GM23248 (cell line): ENCODE data around the gene CDH22. TPM values are rescaled to one million over a fixed set of nuclear protein-coding genes. Genes with fewer than 3 reads are reported as not detected.

Source experiments
- DNase-seq: peaks from one replicate; pipeline ENCODE4 v3.0.0-alpha.2; 2015
- H2AFZ ChIP-seq: fragments of 200-600 bp; sonication (generic); 2 replicates; pipeline ENCODE4 v1.6.1; 2016; ENCODE audit warnings: antibody characterized with exemption
- H3F3A ChIP-seq: fragments of 200-600 bp; sonication (generic); 2 replicates; pipeline ENCODE4 v1.6.1; 2016; ENCODE audit warnings: mild to moderate bottlenecking, antibody characterized with exemption, mixed run types; ENCODE audit not compliant: insufficient read depth
- H3K27ac ChIP-seq: fragments of 200-600 bp; sonication (generic); 2 replicates; pipeline ENCODE4 v1.5.1; 2016; ENCODE audit warnings: mild to moderate bottlenecking
- H3K27me3 ChIP-seq: fragments of 200-600 bp; sonication (generic); replicated peaks from 2 replicates; pipeline ENCODE4 v1.6.1; 2016; ENCODE audit warnings: mild to moderate bottlenecking; ENCODE audit not compliant: insufficient read depth
- H3K36me3 ChIP-seq: fragments of 200-600 bp; sonication (generic); 2 replicates; pipeline ENCODE4 v1.6.1; 2016; ENCODE audit warnings: low read depth, mild to moderate bottlenecking
- H3K4me1 ChIP-seq: fragments of 200-600 bp; sonication (generic); 2 replicates; pipeline ENCODE4 v1.6.1; 2016; ENCODE audit warnings: mild to moderate bottlenecking; ENCODE audit not compliant: insufficient read depth
- H3K4me2 ChIP-seq: fragments of 200-600 bp; sonication (generic); one replicate; pipeline ENCODE4 v1.6.1; 2016; ENCODE audit warnings: mild to moderate bottlenecking; ENCODE audit not compliant: unreplicated experiment
- H3K4me3 ChIP-seq: fragments of 200-600 bp; sonication (generic); 2 replicates; pipeline ENCODE4 v1.5.1; 2016; ENCODE audit warnings: mild to moderate bottlenecking
- H3K79me2 ChIP-seq: fragments of 200-600 bp; sonication (generic); 2 replicates; pipeline ENCODE4 v1.6.1; 2016; ENCODE audit warnings: mild to moderate bottlenecking; ENCODE audit not compliant: insufficient read depth
- H3K9ac ChIP-seq: fragments of 200-600 bp; sonication (generic); 2 replicates; pipeline ENCODE4 v1.6.1; 2016; ENCODE audit warnings: mild to moderate bottlenecking
- H3K9me2 ChIP-seq: fragments of 200-600 bp; sonication (generic); 2 replicates; pipeline ENCODE4 v1.6.1; 2016; ENCODE audit warnings: mixed run types, mild to moderate bottlenecking, moderate library complexity; ENCODE audit not compliant: insufficient read depth
- H3K9me3 ChIP-seq: fragments of 200-600 bp; sonication (generic); one replicate; pipeline ENCODE4 v1.6.1; 2017; ENCODE audit warnings: low read depth
- H4K20me1 ChIP-seq: fragments of 200-600 bp; sonication (generic); 2 replicates; pipeline ENCODE4 v1.6.0; 2016; ENCODE audit not compliant: insufficient read depth
- EZH2 ChIP-seq: fragments of 200-600 bp; sonication (generic); IDR thresholded peaks from 2 replicates; pipeline ENCODE4 v1.6.1; 2018; ENCODE audit warnings: antibody characterized with exemption, mild to moderate bottlenecking; ENCODE audit not compliant: insufficient read depth, poor library complexity, severe bottlenecking
- EZH2phosphoT487 ChIP-seq: fragments of 200-600 bp; sonication (generic); IDR thresholded peaks from 2 replicates; pipeline ENCODE4 v1.6.1; 2018; ENCODE audit warnings: antibody characterized with exemption, moderate library complexity, mild to moderate bottlenecking, low read depth; ENCODE audit not compliant: insufficient read depth
- WGBS, 2 experiments: methylation state at CpG; one replicate each; pipeline ENCODE4 v1.1.6; 2015 to 2017; ENCODE audit warnings: low lambda C conversion rate in 2 of 2, low coverage in 1 of 2; ENCODE audit errors: missing lambda C conversion rate in 2 of 2; 5-methylcytosine and 5-hydroxymethylcytosine counted together
- in situ Hi-C: fragments of 300-500 bp; cut with MboI; formaldehyde crosslinking; loops from 2 replicates; pipeline ENCODE4 v1.15.0; 2020
- polyA plus RNA-seq: library from polyadenylated mRNA; unstranded; fragments of >200 nt; fragmentation: Nextera tagmentation; extraction: Ambion mirVana; gene quantifications from 2 replicates; pipeline ENCODE4 v1.2.1, GENCODE V29; 2016
- total RNA-seq: library from RNA; depleted of rRNA; stranded (reverse); fragments of >200 nt; shearing (Covaris generic); gene quantifications from 2 replicates; pipeline ENCODE4 v1.2.3, GENCODE V29; 2014

The CDH22 gene
- total and polyA plus RNA-seq, 2 experiments from 2014 or later: not detected

DNA sequence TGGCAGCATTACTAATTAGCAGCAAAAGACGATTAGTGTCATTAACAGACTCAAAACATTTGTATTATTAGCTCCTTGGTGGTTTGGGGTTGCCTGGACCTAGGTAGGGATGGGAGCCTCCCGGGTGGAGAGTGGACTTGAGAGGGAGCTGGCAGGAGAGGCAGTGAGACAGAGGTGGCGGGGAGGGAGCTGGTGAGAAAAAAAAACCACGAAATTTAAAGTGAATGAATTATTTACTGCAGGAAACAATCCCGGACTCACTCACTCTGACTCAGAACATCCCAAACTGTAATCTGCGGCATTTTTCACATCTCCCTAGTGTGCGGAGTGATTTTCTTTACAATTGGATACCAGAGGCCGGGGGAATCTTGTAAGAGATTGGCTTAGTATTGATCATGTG, 14.3 kb upstream of the CDH22 start:
- Histone ChIP-seq H3K9me3 (no peaks in the 10 kb centered on the region), H3K27me3 (peaks cover 36% of the 10 kb centered on the region), H3K4me3 (no peak overlapping the region), H4K20me1 (no peaks in the 10 kb centered on the region), H3K36me3 (no peaks in the 10 kb centered on the region), H3F3A (no peaks in the 10 kb centered on the region), H3K4me2 (no peak overlapping the region), H3K4me1 (no peaks in the 10 kb centered on the region), H3K9ac (no peak overlapping the region), H3K27ac (no peak overlapping the region), H3K9me2 (no peaks in the 10 kb centered on the region), H2AFZ (no peak overlapping the region), H3K79me2 (no peaks in the 10 kb centered on the region)
- in situ Hi-C loops: loop anchor here (25.0 kb wide), 1 partner anchor 310 kb away; the partner anchor contains the start of gene MMP9
- DNase-seq: no peak
- 36 to 44% methylated on average over 8 of the region's 8 CpGs for WGBS, 2 experiments
- TF ChIP-seq EZH2 (no peak), EZH2phosphoT487 (no peak)

- DNase-seq: no peak
- H3K27me3 ChIP-seq: peaks cover 75% of the 10 kb centered on the region
- WGBS, 2 experiments: 9 to 12% methylated on average over 5 to 7 of the region's 7 CpGs
Observed at GRCh38 chr20:46317685-46318177, 9.4 kb upstream of the CDH22 start.

DNA sequence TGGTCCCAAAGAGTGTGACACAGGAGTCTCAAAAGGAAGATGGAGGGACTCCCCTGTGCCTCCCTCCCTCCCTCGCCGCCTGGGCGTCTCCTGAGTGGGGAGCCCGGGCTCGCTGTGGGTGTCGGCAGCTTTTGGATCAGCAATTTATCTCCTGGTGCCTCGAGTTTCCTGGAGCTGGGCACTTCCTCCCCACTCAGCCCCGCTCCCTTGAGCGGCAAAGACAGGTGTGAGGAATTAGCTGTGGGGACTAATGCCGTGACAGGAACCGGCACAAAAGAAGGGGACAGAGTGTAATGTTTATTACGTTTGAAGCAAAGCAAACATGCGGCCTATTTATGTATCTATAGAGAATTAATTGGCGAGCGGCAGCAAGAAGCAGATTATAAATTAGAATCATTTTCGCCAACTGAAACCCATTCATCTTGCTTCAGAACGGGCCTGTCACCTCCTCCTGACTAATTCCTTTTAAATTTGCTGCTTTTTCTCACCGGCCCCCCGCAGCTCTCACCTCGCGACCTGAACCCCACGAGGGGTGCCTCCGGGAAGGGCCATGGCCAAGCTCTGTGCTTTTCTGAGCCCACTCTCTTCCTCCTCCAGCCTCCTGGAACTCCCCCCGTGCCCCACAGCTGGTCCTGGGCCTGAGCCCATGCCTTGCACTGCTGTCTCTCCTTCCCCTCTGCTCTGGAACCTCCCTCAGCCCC, 8.8 kb upstream of the CDH22 start:
- DNase-seq: no peak
- Histone ChIP-seq H3K27ac (no peak overlapping the region), H3K36me3 (no peaks in the 10 kb centered on the region), H2AFZ (no peak overlapping the region), H4K20me1 (no peaks in the 10 kb centered on the region), H3K79me2 (no peaks in the 10 kb centered on the region), H3K27me3 (peaks cover 81% of the 10 kb centered on the region), H3K4me2 (no peak overlapping the region), H3F3A (no peaks in the 10 kb centered on the region), H3K4me3 (no peak overlapping the region), H3K9ac (no peak overlapping the region), H3K9me2 (no peaks in the 10 kb centered on the region), H3K9me3 (no peaks in the 10 kb centered on the region), H3K4me1 (no peaks in the 10 kb centered on the region)
- no peak for TF ChIP-seq EZH2
- TF ChIP-seq EZH2phosphoT487: no peak
- in situ Hi-C loops: loop anchor here (25.0 kb wide), 1 partner anchor 305 kb away; the partner anchor contains the start of gene MMP9
- WGBS, 2 experiments: 40 to 41% methylated on average over 24 of the region's 24 CpGs

More at GRCh38 chr20:46317685-46318177, 9.4 kb upstream of the CDH22 start:
- Histone ChIP-seq H3K4me3 (no peak overlapping the region), H3K9ac (no peak overlapping the region), H3K9me2 (no peaks in the 10 kb centered on the region), H3K9me3 (no peaks in the 10 kb centered on the region), H3K4me1 (no peaks in the 10 kb centered on the region), H3F3A (no peaks in the 10 kb centered on the region), H3K4me2 (no peak overlapping the region), H3K27ac (no peak overlapping the region), H4K20me1 (no peaks in the 10 kb centered on the region), H3K79me2 (no peaks in the 10 kb centered on the region), H3K36me3 (no peaks in the 10 kb centered on the region), H2AFZ (no peak overlapping the region)
- TF ChIP-seq EZH2 (no peak), EZH2phosphoT487 (no peak)
- in situ Hi-C loops: loop anchor here (25.0 kb wide), 1 partner anchor 305 kb away; the partner anchor contains the start of gene MMP9

DNA sequence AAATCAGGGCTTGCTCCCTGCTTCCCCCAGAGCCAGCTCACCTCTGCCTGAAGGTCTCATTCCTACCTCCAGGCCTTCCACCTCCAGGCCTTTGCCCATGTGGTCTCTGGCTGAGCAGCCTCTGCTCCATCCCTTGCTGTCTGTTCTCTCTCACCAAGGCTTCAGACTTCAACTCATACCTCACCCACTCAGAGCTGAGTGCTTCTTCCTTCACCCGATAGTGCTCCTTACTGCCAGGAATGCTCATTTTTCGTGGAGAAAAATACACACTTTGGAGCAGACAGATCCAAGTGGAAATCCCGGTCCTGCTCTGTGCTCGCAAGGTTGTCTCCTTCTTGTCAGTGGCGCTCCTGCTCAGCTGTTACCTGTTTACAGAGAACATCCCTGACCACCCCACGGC, 7.0 kb upstream of the CDH22 start:
- H3F3A ChIP-seq: no peaks in the 10 kb centered on the region
- H3K27ac ChIP-seq: no peak overlapping the region
- peaks cover 92% of the 10 kb centered on the region for H3K27me3 ChIP-seq
- H3K79me2 ChIP-seq: no peaks in the 10 kb centered on the region
- in situ Hi-C loops: loop anchor here (25.0 kb wide), 1 partner anchor 303 kb away; the partner anchor contains the start of gene MMP9
- TF ChIP-seq EZH2: no peak
- no peak for TF ChIP-seq EZH2phosphoT487
- no peak overlapping the region for H2AFZ ChIP-seq
- no peaks in the 10 kb centered on the region for H3K36me3 ChIP-seq
- no peak for DNase-seq
- WGBS, 2 experiments: 35 to 51% methylated on average over 6 of the region's 6 CpGs
- no peaks in the 10 kb centered on the region for H3K9me2 ChIP-seq
- H3K4me1 ChIP-seq: no peaks in the 10 kb centered on the region
- no peak overlapping the region for H3K9ac ChIP-seq
- H3K9me3 ChIP-seq: no peaks in the 10 kb centered on the region
- no peak overlapping the region for H3K4me3 ChIP-seq
- H4K20me1 ChIP-seq: no peaks in the 10 kb centered on the region
- H3K4me2 ChIP-seq: no peak overlapping the region
